GM18502 (cell line): ENCODE results near the gene ZFAND2B.
"Not testable (repeated sequence)": the region's sequence is repeated elsewhere in the genome, so short reads cannot be mapped to it uniquely, and the experiment has no call there.

Experiments used
- ATAC-seq: cut with Tn5 transposase; IDR thresholded peaks from one replicate; pipeline ENCODE4 v1.9.1; 2021; ENCODE audit warnings: mild to moderate bottlenecking; ENCODE audit not compliant: unreplicated experiment, poor library complexity

The ZFAND2B gene

GRCh38 chr2:219200502-219201326, 5.9 kb upstream of the ZFAND2B start:
- ATAC-seq = not testable (repeated sequence)

- not testable (repeated sequence) for ATAC-seq
These were observed 5.3 kb upstream of the ZFAND2B start for GRCh38 chr2:219201331-219201730.

DNA sequence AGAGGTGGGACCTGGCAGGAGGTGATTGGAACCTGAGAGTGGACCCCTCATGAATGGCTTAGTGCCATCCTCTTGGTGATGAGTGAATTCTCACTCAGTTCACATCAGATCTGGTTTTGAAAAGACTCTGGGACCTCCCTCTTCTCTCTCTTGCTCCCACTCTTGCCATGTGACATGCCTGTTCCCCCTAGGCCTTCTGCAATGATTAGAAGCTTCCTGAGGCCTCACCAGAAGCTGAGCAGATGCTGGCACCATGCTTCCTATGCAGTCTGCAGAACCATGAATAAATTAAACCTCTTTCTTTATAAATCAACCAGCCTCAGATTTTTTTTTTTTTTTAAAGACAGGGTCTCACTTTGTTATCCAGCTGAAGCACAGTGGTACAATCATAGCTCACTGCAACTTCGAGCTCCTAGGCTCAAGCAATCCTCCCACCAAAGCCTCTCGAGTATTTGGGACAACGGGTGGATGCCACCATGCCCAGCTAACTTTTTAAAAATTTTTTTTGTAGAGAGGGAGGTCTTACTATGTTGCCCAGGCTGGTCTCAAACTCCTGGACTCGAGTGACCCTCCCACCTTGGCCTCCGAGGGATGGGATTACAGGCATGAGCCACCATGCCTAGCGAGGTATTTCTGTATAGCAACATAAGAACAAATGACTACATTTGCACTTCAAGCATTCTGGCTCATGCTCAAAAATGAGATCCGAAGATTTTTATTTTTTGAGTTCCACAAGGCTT, 2.0 kb upstream of the ZFAND2B start:
- ATAC-seq = no peak

DNA sequence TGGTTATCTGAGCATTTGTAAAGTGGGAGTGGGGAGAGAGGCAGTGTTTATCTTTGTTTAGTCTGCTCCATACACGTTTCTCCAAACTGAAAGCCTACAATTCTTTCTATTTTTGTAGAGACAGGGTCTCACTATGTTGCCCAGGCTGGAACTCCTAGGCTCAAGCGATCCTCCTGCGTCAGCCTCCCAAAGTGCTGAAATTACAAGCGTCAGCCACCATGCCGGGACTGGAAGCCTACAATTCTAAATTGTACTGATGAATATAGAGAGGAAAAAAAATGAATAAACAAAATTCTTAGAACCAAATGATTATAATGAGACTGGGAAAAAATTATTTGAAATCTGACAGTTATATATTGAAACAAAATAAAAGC, 1.4 kb upstream of the ZFAND2B start:
- ATAC-seq = no peak

GRCh38 chr2:219205981-219206327, 628 bp upstream of the ZFAND2B start:
- no peak for ATAC-seq

DNA sequence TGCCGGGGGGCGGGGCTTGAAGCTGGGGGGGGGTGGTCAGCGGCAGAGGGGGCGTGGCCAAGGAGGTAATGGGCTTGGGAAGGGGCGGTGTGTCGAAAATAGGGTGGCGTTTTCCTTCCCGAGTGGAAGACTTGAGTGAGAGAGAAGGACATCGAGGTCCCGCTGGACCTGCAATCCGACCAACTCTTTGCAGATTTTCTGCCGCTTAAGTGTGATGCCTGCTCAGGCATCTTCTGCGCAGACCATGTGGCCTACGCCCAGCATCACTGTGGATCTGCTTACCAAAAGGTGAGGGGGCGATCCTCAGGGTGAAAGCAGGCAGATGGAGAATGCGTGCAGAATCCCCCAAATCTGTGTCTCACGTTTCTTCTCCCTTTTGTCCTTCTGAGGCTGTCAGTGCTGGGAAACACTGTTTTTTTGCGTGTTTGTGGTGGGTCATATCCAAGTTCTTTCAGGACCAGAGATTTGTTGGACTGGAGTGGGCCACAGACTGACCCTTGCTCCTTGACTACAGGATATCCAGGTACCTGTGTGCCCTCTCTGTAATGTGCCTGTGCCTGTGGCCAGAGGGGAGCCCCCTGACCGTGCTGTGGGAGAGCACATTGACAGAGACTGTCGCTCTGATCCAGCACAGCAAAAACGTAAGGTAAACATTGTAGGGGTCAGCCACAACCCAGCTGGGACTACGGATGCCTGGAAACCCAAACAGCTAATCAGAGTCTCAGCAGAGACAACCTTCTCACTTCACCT, 727 bp downstream of the ZFAND2B start:
- peak; percentile 1 for ATAC-seq

- no peak for ATAC-seq
These were observed 1.5 kb downstream of the ZFAND2B start for GRCh38 chr2:219207884-219208740.

- ATAC-seq = no peak
These were observed 2.9 kb downstream of the ZFAND2B start for GRCh38 chr2:219209236-219210195.

DNA sequence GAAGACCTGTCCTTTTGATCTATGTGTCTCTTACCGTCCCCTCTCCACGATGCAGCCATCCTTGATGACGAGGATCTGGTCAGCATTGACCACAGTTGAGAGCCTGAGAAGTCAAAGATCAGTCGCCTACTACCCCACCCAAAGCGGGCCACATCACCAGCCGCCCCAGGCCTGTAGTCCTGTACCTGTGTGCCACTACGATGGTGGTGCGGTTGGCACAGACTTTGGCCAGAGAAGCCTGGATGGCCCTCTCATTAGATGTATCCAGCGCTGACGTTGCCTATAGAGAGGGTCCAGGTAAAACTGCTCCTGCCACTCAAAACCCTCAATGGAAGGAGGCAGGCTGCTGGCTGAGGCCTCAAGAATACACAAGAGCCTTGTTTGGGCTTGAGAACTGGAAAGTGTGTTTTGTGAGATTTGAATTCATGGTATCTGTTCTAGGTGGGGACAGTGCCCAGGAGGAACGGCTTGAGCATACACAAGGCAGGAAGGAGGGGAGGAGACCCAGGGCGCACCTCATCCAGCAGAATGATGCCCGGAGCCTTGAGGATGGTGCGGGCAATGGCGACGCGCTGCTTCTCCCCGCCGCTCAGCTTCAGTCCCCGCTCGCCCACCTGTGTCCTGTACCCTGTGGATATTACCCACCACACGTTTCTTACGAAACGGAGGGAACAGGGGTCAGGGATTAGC, 3.8 kb downstream of the ZFAND2B start:
- no peak for ATAC-seq

GRCh38 chr2:219210886-219211362, 4.3 kb downstream of the ZFAND2B start:
- no peak for ATAC-seq

DNA sequence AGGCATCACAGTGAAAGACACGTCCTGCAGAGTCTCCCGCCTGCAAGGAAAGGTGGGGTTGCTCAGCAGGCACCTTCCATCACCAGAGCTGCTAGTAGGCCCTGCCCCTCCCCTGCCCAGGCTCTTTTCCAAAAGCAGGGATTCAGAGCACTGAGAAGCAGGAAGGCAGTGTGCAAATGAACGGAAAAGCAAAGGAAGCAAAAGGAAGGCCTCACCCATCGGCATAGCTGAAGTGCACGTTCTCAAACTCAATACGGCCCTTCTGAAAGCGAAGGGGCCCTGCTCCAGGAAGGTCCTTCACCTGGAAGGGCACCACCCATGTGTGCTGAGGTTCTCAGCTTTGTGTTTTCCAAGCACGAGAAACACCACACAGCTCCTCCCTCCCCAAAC, 6.4 kb downstream of the ZFAND2B start:
- ATAC-seq = no peak

DNA sequence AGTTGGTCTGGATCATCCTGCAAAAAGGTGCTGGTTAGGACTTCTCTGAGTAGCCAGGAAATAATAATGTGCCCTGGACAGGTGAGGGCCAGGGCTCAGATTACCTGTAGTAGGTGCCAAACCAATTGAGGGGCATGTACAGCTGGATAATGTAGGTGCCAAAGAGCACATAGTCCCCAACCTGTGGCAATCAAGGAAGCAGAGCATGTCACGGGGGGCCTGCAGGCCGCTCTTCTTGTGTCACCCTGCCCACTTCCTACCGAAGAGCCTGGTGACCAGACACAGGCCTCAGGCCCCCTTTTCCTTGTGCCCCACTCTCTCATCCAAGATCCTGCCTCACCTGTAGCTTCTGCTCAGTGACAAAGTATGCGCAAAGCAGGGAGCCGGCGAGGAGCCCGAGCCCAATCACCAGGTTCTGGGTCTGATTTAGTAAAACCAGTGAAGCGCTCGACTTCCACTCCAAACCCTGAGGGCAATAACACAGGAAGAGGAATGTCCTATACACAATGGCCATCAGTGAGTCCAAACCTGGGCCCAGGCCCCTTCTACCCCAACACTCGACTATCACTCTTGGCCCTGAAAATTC, 7.0 kb downstream of the ZFAND2B start:
- no peak for ATAC-seq

DNA sequence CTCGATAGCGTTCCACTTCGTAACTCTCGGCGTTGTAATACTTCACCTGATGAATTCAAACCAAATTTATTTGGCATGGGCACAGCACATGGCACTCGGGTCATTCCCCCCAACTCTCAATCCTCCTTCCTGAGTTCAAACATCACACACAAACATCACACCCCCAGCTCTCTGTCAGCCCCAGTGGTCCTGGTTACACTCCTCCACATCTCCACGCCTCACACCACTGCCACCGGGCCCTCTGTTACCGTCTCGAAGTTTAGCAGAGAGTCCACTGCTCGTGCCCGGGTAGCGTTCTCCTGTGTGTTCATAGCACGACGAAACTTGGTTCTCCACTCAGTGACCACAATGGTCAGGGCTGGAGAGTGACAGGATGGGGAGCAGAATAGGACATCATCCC, 7.6 kb downstream of the ZFAND2B start:
- ATAC-seq = no peak

GRCh38 chr2:219214786-219215185, 8.2 kb downstream of the ZFAND2B start:
- no peak for ATAC-seq

DNA sequence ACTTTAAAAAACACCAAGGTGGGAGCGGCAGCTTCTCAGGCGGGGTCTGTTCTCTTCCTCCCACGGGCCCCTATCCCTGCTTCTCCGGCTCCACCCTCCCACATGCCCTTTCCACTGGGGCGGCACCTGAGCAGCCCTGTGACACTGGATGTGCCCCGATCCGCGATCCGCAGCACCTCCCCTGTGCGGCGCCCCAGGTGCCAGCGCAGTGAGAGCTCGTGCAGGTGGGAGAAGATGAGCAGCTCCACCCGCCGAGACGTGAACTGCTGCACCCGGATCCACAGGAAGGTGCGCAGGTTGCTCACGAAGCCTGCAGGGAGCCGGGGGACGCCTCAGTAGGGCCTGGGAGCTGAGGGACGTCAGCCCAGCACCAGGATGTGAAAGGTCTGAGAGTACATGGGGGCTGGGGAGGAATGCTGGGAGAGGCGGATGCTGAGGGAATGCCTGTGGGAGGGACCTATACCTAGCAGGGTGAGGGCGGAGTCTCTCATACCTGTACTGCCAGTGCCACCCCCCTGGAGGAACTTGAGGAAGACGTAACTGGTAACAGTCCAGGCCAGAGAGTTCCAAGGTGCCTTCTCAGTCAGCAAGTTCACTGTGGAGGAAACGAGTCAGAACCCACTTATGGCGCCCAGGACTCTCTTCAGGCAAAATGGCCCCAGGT, 9.4 kb downstream of the ZFAND2B start:
- ATAC-seq = no peak

DNA sequence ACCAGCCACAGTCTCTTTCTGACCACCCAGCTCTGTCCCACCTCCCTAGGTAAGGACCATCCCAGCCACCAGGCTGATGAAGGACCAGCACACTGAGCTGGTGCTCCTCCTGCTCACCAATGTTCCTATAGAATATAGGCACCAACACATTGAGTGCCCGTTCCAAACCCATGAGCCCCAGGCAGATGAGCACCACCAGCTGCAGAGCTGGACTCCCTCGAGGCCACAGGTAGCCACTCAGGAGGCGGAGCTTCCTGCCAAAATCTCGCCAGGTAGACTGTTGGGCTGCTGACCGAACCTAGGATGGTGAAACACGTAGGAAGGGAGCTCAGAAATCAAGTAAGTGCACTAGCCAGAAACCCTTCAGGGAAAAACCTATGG, 9.9 kb downstream of the ZFAND2B start:
- no peak for ATAC-seq

DNA sequence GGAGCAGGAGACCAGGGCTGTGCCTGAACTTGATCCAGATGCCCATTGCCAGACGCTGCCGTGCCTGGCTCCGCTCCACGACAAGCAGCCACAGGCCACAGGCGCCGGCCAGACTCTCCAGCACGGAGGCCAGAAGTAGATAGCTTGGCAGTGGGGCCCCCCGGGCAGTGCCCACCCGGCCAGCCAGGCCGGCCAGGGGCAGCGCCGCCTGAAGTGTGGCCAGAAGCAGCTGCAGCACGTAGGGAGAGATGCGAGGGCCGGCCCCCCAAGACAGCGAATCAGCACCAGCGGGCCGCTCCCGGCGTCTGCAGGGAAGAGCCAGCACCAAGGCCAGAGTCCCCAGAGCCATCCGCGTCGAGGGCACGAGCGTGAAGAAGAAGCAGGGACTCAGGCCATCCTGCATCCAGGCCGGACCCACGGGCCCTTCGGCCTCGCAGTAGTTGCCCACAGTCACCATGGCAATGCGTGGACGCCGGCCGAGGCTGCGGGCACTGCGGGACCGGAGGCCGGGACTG, 11.7 kb downstream of the ZFAND2B start:
- ATAC-seq = peak; percentile 33
